GM10266 (cell line): ENCODE data around the gene RNF180.

Source experiments
- DNase-seq: peaks from one replicate; pipeline ENCODE4 v3.0.0; 2012; ENCODE audit errors: extremely low spot score
- TF ChIP-seq, protein P1 (sequence below): IDR thresholded peaks from 2 replicates; pipeline ENCODE4 v1.5.1; 2012; ENCODE audit warnings: mild to moderate bottlenecking, low read depth; ENCODE audit not compliant: control insufficient read depth, insufficient read depth; ENCODE audit errors: missing control alignments

The RNF180 gene

DNA sequence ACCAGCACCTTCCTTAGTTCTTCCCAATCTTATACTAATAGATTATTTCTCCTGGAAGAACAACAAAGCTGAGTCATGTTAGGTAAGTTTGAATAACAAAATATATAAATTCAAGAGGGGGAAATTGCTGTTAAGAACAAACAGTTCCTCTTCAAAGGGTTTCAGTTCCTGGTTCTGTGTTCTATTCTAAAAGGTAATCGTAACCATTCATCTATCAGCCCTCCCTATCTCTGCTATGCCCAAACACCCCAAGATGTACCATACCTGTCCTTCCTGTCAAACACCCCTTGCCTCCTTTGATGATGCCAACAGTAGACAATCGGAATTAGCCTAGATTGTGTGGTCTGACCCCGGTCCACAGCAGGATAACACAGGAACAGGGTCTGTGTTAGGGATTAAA is 4.2 kb upstream of the RNF180 start:
- DNase-seq, result no peak
- TF ChIP-seq, protein P1, sequence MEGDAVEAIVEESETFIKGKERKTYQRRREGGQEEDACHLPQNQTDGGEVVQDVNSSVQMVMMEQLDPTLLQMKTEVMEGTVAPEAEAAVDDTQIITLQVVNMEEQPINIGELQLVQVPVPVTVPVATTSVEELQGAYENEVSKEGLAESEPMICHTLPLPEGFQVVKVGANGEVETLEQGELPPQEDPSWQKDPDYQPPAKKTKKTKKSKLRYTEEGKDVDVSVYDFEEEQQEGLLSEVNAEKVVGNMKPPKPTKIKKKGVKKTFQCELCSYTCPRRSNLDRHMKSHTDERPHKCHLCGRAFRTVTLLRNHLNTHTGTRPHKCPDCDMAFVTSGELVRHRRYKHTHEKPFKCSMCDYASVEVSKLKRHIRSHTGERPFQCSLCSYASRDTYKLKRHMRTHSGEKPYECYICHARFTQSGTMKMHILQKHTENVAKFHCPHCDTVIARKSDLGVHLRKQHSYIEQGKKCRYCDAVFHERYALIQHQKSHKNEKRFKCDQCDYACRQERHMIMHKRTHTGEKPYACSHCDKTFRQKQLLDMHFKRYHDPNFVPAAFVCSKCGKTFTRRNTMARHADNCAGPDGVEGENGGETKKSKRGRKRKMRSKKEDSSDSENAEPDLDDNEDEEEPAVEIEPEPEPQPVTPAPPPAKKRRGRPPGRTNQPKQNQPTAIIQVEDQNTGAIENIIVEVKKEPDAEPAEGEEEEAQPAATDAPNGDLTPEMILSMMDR, result no peak

DNA sequence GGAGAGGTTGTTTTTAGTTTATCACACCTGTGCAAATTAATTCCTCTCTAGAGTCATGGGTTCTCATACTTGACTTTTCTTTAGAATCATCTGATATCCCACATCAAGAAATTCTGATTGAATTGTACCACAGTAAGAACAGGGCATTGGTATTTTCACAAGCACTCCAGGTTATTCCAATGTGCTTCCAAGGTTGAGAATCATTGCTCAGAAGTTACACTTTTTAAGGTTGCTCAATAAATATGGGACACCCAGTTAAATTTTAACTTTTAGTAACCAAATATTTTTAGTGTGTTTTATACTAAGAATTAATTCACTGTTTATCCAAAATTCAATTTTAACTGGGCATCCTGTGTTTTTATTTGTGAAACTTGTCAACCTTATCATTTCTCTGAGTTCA is 2.5 kb upstream of the RNF180 start:
- DNase-seq, result no peak
- TF ChIP-seq, protein P1, result no peak

DNA sequence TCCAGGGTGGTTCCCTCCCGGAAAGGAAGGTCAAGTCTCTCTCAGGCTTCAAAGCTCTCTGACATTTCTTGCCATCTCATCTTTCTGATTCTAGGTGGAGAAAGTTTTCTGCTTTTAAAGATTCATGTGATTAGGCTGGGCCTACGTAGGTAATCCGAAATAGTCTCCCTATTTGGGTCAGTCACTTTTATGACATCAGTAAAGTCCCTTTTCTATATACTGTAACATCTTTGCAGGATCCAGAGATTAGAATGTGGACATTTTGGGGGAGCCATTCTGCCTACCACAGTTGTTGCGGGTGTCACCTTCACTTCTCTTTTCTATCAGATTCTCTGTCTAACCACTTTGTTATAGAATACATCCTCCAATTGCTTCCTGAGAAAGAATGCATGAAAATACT is 1.9 kb upstream of the RNF180 start:
- DNase-seq, result no peak
- TF ChIP-seq, protein P1, result no peak

DNA sequence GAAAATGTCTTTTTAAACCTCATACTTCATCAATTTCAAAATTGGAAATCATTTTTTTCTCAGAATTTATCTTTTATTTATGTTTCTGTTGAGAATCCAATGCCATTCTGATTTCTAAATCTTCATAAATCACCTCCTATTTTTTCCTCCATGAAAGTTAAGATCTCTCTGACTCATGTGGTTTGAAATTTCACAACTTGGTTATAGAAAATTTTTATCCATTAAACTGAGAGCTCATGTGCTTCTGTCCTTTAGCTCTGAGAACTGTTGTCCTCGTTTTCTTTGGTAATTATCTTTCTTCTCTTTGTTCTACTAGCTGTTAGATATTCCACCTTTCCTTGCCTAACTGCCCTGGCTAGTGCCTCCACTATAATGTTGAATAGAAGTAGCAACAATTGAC is 1.5 kb upstream of the RNF180 start:
- no peak for DNase-seq
- TF ChIP-seq, protein P1, result no peak

DNA sequence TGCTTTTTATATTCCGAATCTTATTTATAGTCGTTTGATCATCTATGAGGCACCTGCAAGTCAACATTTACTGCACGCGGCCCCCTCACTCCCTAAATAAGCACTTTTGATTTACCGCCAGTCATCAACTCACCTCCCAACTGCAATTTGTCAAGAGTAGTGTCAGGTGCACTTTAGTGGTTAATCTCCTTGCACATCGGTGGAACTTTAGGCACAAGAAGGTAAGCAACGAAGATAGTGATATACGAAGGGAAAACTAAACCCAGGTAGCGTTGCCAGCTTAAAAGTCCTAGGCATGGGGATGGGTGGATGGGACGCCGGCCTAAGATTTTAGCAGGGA is 513 bp upstream of the RNF180 start:
- TF ChIP-seq, protein P1, result no peak
- no peak for DNase-seq

DNA sequence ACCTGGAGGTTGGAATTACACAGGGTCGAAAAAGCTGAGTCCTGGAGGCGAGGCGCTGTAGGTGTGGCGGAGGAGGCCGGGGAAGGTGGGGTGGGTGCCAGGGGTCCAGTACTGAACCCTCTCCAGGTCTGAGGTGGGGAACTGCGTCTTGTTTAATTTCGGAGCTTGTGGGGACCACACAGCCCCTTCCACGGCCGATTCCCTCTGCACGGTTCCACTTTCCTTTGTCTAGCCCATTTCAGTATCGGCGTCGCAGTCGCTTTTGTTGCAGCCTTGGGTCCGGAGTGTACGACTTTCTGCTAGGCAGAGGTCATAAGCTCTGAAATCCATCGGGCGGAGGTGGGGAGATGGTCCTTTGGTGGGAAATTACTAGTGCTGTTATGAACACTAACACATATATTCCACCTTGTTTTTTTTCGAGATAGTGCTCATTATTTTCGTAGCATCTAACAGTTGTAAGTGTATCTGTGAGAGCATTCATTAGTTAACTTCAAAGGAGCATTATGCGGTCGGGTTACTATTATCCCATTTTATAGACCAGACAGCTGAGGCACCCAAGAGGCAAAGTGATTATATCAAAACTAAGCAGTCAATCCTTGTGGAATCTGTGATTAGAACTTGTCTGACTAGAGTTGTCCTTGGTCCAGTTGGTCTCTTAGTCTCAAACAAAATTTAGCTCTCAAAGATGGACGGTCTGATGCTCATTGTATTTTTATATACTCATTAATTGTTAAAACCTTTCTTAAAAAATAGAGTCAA is 737 bp downstream of the RNF180 start:
- TF ChIP-seq, protein P1, result no peak
- DNase-seq, result no peak

DNA sequence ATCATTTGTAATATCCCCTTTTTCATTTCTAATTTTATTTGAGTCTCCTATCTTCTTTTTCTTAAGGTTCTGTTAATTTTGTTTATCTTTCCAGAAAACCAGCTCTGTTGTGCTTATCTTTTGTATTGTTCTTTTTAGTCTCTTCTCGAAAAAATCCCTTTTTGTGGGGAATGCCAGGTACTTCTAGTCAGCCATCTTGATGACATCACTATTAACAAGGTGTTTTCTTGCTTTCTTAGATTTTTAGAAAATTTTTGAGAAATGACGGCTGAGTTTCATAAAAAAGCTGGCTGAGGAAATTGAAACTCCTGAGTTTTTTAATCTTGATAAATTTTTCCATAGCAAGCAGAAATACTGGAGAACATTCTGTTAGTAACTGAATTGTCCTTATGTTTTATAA is 10.7 kb downstream of the RNF180 start:
- no peak for DNase-seq
- TF ChIP-seq, protein P1, result no peak
